ENCODE results near the gene TNFRSF11A. TPM values are rescaled to one million over a fixed set of nuclear protein-coding genes. Genes with fewer than 3 reads are reported as not detected.

Gene TNFRSF11A
- total RNA-seq, 4 donors from 2014 or later: 2.1 to 22.7 (median 3.8) TPM

DNA sequence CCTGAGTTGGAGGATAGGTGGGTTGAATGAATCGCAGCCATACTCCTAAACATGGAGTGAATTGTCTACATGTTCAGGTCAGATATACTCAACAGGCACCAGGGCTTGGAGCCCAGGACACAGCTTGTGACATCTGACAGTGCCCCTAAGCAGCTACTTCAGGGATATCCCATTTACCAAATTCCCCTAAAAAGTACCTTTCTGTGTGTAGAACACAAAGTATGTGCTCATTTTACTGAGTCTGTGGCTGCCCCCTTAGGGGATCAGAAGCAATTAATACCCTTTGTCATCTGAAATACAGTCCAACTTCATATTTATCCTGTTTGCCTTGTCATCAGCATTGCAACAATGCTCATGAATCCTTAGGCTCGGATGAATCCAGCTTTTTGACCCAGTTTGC lies 20.8 kb downstream of the TNFRSF11A start:
- DNase-seq (ENCODE audit: low spot score): no peak
- TF ChIP-seq CTCF (IDR thresholded peaks at IDR 0.05): no peak
- ATAC-seq (ENCODE audit: low FRiP score): no peak

GRCh38 chr18:62346333-62347088 lies 21.4 kb downstream of the TNFRSF11A start:
- DNase-seq (ENCODE audit: low spot score) (no peak), ATAC-seq (ENCODE audit: low FRiP score) (no peak)
- no peak for TF ChIP-seq CTCF (IDR thresholded peaks at IDR 0.05)

GRCh38 chr18:62347089-62347506 lies 22.0 kb downstream of the TNFRSF11A start:
- ATAC-seq (ENCODE audit: low FRiP score) (no peak), DNase-seq (ENCODE audit: low spot score) (no peak)
- no peak for TF ChIP-seq CTCF (IDR thresholded peaks at IDR 0.05)

GRCh38 chr18:62348474-62348873 lies 23.4 kb downstream of the TNFRSF11A start:
- no peak for TF ChIP-seq CTCF (IDR thresholded peaks at IDR 0.05)
- no peak for DNase-seq (ENCODE audit: low spot score)
- no peak for ATAC-seq (ENCODE audit: low FRiP score)

DNA sequence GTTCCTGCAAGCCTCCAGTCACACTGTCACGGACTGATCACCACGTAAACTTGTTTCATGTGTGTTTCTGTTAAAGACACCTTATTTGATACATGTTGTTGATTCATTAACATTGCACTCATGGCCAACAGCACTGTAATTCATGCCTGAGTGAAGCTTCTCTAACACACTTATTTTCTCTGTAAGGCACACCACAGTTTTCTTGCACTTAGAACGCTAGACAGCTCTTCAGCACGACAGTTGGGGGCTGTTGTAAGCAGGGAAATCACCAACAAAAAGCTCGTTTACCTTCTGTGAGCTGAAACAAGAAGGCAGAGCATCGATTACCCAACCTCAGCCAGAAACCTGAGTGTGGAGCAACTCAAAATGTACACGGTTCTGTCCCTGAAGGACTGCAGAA lies 28.1 kb downstream of the TNFRSF11A start:
- DNase-seq (ENCODE audit: low spot score) (no peak), ATAC-seq (ENCODE audit: low FRiP score) (no peak)
- TF ChIP-seq CTCF (IDR thresholded peaks at IDR 0.05): no peak

GRCh38 chr18:62354151-62354550 lies 29.0 kb downstream of the TNFRSF11A start:
- TF ChIP-seq CTCF (IDR thresholded peaks at IDR 0.05): no peak
- DNase-seq (ENCODE audit: low spot score) (no peak), ATAC-seq (ENCODE audit: low FRiP score) (no peak)

GRCh38 chr18:62357079-62357719 lies 32.1 kb downstream of the TNFRSF11A start:
- no peak for TF ChIP-seq CTCF (IDR thresholded peaks at IDR 0.05)
- ATAC-seq (ENCODE audit: low FRiP score): no peak
- DNase-seq (ENCODE audit: low spot score): no peak

Data from omental fat pad (tissue), 4 donors.